IMR-90 (cell line): ENCODE measurements around the gene HOMER3.

Experiments used
- BHLHE40 ChIP-seq: fragments of 150-350 bp; IDR thresholded peaks from 2 replicates; pipeline ENCODE4 v1.6.1; 2016; ENCODE audit warnings: mild to moderate bottlenecking, low read depth, low read length
- CEBPB ChIP-seq: IDR thresholded peaks from 2 replicates; pipeline ENCODE4 v1.6.1; 2012; ENCODE audit warnings: low read depth, low read length, improper control_type of control experiment
- NFE2L2 ChIP-seq: fragments of 150-350 bp; IDR thresholded peaks from 2 replicates; pipeline ENCODE4 v1.6.1; 2016; ENCODE audit warnings: low read depth, mild to moderate bottlenecking, low read length
- POLR2A ChIP-seq: IDR thresholded peaks from 2 replicates; pipeline ENCODE4 v1.6.1; 2012; ENCODE audit warnings: mild to moderate bottlenecking, low read depth, low read length
- RAD21 ChIP-seq: IDR thresholded peaks from 2 replicates; pipeline ENCODE4 v1.6.1; 2012; ENCODE audit warnings: low read length, improper control_type of control experiment
- SMC3 ChIP-seq: fragments of 150-350 bp; IDR thresholded peaks from 2 replicates; pipeline ENCODE4 v1.6.1; 2016; ENCODE audit warnings: low read depth, mild to moderate bottlenecking, antibody characterized with exemption, low read length, moderate library complexity
- TF ChIP-seq, protein P1 (sequence below): conservative IDR thresholded peaks from 2 replicates; pipeline ENCODE4 v1.5.1; 2012; ENCODE audit warnings: mild to moderate bottlenecking, low read depth, low read length, improper control_type of control experiment
- TF ChIP-seq, protein P2 (sequence below): fragments of 150-350 bp; IDR thresholded peaks from 2 replicates; pipeline ENCODE4 v1.6.1; 2016; ENCODE audit warnings: low read depth, mild to moderate bottlenecking, low read length, moderate library complexity, borderline replicate concordance

- TF ChIP-seq POLR2A (no peak), NFE2L2 (no peak), BHLHE40 (no peak), CEBPB (no peak), SMC3 (no peak), RAD21 (no peak)
- TF ChIP-seq, protein P1, sequence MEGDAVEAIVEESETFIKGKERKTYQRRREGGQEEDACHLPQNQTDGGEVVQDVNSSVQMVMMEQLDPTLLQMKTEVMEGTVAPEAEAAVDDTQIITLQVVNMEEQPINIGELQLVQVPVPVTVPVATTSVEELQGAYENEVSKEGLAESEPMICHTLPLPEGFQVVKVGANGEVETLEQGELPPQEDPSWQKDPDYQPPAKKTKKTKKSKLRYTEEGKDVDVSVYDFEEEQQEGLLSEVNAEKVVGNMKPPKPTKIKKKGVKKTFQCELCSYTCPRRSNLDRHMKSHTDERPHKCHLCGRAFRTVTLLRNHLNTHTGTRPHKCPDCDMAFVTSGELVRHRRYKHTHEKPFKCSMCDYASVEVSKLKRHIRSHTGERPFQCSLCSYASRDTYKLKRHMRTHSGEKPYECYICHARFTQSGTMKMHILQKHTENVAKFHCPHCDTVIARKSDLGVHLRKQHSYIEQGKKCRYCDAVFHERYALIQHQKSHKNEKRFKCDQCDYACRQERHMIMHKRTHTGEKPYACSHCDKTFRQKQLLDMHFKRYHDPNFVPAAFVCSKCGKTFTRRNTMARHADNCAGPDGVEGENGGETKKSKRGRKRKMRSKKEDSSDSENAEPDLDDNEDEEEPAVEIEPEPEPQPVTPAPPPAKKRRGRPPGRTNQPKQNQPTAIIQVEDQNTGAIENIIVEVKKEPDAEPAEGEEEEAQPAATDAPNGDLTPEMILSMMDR, result no peak
- TF ChIP-seq, protein P2, sequence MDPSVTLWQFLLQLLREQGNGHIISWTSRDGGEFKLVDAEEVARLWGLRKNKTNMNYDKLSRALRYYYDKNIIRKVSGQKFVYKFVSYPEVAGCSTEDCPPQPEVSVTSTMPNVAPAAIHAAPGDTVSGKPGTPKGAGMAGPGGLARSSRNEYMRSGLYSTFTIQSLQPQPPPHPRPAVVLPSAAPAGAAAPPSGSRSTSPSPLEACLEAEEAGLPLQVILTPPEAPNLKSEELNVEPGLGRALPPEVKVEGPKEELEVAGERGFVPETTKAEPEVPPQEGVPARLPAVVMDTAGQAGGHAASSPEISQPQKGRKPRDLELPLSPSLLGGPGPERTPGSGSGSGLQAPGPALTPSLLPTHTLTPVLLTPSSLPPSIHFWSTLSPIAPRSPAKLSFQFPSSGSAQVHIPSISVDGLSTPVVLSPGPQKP, result no peak
Observed at GRCh38 chr19:18920400-18920799, 20.6 kb downstream of the HOMER3 start.
